NCI-H2107 treated with DMSO at 0.1 percent for 48 hours (cell line): ENCODE measurements around the gene RERG.
"Not testable (repeated sequence)": the region's sequence is repeated elsewhere in the genome, so short reads cannot be mapped to it uniquely, and the experiment has no call there.

ENCODE experiments used
- DNase-seq: peaks from one replicate; lab custom pipeline; 2025; ENCODE audit not compliant: unreplicated experiment; lab: John Stamatoyannopoulos, UW

The RERG gene

DNA sequence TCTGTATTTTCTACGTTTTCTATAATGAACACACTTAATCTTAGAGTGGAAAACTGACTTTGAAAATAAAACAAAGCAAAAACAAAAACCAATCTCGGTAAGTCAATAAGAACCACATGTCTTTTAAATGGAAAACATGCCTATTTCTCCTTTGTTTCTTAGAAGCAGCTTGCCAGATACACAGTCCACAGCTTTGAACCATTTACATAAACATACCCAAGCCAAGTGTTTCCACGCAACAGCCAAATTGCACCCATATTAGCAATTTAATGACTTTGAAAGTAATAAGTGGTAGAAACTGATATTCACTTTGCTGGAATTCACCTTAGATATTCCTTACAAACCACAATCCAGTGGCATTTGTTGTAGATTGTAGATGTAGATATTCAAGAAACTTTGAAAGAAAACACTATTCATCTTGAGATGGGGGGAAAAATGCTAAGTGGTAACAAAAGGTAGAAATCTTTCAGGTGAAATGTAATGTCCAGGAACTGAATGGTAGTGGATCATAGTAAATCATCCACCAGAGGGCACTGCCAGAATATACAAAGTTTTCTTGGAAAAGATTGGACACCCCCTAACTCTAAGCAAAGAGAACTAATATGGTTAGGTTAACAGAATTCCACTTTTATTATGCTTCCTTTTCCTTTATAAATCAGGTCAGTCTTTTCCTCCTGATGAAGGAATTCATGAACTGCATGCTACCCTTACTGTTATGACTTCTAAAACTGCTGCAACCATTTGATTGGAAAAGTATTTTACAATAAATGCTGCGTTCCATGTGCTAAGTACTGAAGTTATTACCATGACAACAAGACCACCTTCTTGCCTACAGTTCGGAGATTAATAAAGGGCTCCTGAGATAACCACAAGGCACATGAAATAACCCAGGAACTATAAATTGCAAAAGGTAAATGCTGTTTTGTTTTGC, 69.8 kb downstream of the RERG start:
- DNase-seq: peak; percentile 72

DNA sequence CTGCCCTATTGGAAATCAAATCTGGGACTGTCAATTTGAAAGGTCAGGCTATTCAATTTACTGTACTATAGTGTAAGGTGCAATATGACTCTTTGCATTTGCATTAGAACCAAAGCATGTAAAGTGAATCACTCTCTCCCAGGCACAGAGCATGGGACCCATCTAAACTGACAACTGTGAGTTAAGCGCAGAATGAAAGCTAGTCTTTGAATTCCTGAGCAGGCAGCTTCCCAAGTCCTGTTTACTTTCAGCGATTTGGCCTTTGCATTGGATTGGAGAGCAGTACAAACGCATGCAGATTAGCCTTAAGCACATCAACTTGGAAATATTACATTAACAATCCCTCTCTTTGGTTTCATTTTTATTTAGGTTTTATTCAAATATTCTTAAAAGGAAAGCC, 74.6 kb downstream of the RERG start:
- DNase-seq: no peak

DNA sequence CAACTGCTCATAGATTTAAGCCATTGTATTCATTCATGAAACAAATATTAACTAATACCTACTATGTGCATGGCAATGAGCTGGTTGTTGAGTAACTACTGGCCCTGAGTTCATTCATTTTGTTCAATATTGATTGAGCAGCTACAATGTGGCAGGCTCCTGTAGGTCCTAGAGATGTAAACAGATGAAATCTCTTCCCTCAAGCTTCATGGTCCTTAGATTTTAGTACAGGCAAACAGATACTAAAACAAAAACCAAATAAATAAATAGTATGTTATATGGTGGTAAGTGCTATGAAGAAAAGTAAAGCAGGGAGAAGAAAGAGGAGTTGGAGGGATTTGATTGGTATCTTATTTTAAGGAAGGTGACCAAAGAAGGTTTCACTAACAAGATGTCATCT, 77.8 kb downstream of the RERG start:
- DNase-seq: no peak

DNA sequence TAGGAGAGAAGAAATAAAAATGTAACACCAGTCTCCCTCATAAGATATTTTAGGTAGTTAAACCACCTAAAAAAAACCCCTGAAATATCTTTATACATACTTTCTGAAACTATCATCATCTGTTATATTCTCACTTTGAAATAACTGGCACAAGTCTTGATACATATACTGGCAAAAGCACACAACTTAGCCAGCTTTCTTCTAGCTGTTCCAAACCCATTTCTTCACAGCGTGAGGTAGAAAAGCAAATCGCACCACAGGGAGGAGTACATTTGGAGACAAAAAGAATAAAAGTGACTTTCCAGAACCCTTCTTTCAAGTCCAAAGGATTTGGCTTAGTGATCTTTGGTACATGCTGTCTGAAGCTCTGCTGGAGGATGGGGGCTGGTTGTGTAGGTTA, 78.5 kb downstream of the RERG start:
- no peak for DNase-seq

DNA sequence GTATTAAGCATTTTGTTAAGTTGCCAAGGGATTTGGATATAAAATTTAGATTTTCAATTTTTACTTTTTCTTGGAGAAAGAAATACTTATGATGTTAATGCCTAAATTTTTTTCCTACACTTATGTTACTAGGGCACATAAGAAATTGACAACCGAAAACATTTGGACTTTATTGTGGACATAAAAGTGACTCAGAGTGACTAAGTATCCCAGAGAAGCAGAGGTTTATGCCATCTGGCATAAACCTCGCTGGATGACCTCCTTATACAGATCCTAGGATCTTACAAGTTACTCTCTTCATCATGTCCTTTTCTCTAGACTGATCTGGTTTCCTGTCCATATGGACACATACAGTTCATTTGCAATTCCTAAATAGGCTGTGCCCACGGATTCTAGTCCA, 89.8 kb downstream of the RERG start:
- no peak for DNase-seq

DNA sequence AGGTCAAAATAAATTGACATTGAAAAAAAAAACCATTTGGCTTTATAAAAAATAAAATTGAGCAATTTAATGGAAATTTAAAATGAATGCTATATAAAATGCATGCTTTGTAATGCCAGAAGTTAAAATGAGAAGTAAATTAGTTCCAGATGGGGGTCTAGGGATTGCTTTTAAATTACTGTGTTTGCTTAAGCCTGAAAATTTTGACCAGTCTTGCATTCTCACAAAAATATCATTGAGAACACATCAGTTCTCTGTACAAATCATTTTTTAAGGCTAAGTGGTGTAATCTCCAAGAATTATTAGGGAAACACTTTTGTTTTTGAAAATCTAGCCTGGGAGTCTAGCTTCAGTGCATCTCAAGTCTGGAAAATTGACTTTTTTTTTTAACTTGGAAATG, 90.7 kb downstream of the RERG start:
- DNase-seq: no peak

DNA sequence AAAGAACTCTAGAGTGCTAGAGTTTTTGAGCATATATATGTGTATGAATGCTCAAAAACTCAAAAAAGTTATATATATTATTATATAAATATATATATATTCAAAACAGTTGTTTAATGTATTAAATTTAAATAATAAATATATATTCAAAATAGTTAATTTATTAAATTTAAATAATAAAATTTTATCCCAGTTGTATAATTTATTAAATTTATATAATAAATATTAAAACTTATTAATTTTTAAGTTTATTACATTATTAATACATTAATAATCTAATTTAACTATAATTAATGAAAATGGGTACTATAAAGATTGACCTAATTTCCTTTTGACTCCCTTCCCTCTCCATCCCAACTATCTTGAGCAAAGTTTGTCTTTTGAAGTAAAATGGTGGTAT, 97.8 kb downstream of the RERG start:
- no peak for DNase-seq

DNA sequence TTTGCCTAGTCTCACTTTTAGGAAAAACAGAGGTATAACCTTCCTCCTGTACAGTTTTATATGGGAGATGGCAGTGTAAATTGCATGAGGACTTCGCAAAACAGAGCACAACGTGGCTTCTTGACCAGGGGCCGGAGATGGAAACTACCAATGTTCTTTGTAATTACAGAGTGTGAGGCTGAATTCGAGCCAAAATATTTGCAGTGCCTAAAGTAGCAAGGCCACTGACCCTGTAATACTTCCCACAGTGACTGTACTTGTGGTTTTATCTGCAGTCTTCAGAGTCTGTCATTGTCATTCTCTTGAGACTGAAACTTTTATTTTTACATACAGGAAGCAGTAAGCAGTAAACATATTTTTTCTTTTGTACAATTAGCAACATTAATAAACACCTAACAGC, 98.9 kb downstream of the RERG start:
- DNase-seq: no peak

DNA sequence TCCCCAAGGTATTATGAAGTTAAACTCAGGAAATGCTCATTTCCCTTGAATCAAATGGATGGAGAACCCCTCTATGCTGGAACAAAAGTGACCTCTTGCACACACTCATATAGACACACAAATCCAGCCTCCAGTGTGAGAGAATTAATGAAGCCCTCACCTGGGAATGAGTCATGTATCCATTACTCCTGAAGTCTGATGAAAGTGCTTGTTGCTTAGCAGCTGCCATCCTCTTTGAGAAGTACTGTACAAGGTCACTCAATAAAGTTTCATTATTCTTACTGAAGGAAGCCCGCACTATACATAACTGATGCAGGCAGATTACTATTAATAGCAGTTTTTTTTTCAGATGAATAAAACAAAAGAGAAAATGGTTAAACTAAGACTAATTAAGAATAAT, 102.3 kb downstream of the RERG start:
- DNase-seq: peak; percentile 3

DNA sequence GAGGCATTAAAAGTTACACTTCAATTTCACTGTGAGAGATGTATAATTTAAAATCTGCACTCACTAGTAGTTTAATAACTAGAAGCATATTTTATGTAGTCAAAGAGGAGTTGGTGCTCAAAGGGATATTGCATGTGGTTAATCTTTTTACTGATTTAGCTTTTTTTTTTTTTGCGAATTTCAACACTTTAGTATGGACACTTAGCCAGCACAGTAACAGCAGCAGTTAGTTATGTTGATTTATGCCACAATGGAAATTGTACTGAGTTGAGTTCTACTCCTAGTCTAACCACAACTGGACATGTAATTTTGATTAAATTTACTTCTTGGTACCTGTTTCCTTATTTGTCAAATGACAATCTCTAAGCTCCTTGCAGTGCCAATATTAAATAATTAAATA, 104.2 kb downstream of the RERG start:
- DNase-seq: no peak

DNA sequence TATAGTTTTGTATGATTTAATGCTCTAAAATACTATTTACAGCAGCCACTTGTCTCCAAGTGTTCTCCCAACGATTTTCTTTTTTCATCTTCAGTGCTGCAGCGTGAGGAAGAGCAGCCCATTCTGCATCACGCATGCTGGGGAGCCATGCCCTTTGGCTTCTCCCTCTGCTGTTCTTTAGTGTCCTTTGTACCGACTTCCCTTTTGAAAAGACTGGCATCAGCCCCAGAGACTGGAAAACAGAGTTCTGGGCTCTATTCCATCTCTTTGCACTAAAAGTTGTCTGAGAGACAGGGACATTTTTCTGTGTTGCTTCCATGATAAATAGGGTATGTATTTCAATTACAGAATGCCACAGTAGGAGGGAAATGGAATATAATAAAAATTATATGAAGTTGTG, 105.1 kb downstream of the RERG start:
- DNase-seq: no peak

DNA sequence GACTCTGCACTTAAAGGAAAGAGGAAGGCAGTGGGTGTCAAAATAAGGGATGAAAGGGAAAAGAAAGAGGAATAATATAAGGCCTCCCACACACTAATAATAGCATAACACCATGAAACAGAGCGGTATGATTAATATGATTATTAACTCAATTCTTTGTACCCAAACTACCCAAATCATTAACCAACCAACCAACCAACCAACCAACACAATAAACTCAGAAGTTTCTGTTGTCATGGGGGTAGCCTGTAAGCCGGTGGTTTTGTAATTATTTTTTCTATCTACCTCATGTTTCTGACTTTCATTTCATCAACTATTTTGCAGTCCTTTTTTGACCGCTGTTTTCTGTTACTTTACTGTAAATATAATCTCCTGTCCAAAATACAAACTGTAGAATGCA, 105.8 kb downstream of the RERG start:
- DNase-seq: no peak

DNA sequence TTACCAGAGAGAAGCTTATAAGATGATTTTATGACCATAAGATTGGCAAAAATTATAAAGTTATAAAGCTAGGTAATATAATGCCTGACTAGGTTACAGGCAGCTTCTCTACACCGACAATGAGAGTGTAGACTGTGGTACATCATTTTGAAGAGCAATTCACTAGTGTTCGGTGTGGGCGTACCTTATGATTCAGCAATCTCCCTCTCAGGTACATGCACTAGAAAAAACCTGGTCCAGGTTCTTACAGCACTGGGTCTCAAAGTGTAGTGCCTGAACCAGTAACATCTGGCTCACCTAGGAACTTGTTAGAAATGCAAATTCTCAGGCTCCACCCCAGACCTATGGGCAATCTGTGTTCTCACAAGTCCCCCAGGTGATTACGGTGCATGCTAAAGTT, 106.7 kb downstream of the RERG start:
- DNase-seq: no peak

DNA sequence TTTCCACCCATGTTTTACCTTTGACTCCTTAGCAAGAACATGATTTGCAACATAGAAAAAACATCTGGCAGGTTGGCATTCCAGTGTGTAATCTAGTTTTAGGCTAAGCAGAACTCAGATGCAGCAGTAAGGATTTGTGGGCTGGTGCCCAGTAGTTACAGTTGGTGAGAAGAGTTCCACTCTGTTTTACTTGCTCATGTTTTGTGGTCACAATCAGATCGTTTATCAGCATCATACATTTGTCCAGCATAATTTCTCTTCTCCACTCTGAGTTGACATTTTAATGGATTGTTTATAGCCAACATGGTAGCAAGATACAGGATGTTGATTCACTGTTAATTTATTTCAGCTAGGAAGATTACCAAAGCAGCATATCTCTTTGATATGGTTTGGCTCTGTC, 128.4 kb downstream of the RERG start:
- no peak for DNase-seq

DNA sequence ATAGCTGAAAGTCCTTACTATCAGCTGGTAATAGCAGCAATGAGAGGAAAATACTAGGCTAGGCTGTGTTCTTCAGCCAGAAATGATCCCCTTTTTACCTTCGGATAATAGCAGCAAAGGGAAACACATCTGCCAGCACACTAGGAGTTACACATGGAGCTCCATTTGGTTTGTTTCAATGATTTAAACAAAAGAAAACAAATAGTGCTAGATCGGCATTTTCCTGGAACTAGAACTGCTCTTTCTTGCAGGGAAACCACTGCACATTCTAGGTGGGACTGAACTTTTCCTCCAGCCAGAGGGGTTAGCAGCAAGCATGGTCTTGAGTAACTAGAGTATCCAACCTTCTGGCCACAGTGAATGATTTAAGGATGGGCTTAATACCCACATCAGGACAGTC, 130.8 kb downstream of the RERG start:
- DNase-seq: no peak

DNA sequence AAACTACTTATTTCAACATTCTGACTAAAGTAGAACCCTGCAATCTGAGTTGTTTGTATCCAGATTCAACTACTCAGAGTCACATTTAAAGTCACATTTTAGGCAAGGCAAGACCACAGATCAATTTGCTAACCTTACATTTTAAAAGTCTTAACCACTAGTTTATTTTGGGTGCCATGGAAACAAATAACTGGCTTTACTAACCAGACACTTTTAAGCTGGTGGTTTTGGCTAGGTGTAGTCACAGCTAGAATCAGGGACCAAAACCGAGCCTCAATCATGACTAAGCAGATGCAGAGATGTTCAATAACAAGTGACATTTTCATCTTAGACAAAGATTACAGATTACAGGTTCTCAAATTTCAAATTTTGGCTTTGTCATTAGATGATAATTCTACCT, 133.1 kb downstream of the RERG start:
- peak; percentile 47 for DNase-seq

DNA sequence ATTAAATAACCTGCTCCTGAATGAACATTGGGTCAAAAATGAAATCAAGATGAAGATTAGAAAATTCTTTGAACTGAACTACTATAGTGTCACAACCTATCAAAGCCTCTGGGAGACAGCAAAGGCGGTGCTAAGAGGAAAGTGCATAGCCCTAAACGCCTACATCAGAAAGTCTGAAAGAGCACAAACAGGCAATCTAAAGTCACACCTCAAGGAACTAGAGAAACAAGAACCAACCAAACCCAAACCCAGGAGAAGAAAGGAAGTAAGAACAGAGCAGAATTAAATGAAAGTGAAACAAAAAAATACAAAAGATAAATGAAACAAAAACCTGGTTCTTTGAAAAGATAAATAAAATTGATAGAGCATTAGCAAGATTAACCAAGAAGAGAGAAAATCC, 143.5 kb downstream of the RERG start:
- not testable (repeated sequence) for DNase-seq

DNA sequence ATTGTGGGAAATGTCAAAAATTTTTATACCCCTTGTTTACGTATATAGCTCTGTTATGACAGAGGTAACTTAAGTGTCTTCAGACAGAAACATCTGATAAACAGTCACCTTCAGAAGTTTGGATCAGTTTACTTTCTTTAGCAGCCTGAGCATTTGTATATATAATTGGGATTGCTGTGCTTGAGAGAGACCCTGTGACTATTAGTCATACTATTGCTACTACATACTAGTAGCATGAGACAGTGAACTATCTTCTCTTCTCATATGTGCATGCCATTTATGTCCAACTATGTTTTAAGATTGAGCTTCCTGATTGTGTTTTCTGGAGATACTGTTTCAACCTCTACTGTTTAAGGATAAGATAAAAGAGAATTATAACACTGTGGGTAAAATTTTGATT, 146.9 kb downstream of the RERG start:
- no peak for DNase-seq

DNA sequence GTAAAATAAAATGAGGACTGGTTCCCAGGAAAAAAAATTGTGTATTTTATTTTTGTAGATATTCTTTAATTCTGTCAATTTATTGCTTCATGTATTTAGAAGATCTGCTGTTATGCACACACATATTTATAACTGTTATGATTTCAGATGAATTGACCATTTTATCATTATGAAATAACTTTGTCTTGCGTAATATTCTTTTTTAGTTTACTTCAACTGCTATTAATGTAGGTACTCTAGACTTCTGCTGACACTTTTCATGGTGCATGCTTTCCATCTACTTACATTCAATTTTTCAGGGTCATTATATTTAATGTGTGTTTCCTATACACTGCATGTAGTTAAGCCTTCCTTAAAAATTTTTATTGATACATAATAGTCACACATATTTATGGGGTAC, 162.1 kb downstream of the RERG start:
- DNase-seq: no peak
